ENCODE results near the gene TMPRSS7.
"Not testable (repeated sequence)": the region's sequence is repeated elsewhere in the genome, so short reads cannot be mapped to it uniquely, and the experiment has no call there.

Gene TMPRSS7

GRCh38 chr3:112012205-112012992 lies 22.1 kb upstream of the TMPRSS7 start:
- DNase-seq (ENCODE audit: low read depth in 2 of 2), result no peak

DNA sequence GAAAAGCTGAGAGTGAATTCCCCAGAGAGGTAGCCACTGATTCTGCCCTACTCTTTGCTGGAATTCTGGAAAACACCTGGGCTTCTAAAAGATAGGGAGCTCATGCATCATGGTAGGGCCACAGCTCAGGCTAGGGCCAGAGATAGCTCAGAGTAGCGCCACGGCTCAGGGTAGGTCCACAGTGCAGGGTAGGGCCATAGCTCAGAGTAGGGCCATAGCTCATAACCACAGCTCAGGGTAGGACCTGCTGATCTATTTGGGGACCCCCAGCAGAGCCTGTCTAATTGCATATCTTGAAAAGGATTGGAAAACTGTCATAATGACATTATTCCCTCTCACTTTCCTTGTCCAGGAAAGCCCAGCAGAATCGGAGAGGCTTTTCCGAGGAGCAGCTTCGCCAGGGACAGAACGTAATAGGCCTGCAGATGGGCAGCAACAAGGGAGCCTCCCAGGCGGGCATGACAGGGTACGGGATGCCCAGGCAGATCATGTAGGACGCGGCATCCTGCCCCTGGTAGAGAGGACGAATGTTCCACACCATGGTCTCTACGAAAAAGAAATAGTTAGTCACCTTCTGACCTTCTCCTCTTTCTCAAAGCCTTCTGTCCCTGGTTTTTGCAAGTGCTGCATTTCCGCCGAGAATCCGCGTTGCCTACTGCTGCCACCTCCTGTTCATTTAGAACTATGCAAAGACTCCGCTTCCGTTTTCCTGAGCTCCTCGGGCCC lies 21.3 kb upstream of the TMPRSS7 start:
- DNase-seq (ENCODE audit: low read depth in 2 of 2), result peak in 1 of 2 donors; percentile 41

DNA sequence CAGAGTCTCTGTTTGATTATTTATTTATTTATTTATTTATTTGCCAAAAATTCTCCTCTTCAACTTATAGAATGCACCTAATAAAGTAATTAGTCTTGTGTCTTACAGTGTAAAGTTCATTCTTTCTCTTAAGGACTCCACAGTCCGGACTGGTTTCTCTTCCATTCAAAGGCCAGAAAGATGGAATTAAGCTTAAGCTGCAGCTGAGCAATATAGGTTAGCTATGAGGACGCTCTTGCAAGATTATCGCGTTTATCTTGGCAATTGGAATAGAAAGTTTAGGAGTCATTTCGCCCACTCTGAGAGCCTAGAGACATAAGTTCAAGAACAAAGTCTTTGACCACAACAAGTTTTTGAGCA lies 20.8 kb upstream of the TMPRSS7 start:
- no peak for DNase-seq (ENCODE audit: low read depth in 2 of 2)

GRCh38 chr3:112017091-112017490 lies 17.4 kb upstream of the TMPRSS7 start:
- no peak for DNase-seq (ENCODE audit: low read depth in 2 of 2)

DNA sequence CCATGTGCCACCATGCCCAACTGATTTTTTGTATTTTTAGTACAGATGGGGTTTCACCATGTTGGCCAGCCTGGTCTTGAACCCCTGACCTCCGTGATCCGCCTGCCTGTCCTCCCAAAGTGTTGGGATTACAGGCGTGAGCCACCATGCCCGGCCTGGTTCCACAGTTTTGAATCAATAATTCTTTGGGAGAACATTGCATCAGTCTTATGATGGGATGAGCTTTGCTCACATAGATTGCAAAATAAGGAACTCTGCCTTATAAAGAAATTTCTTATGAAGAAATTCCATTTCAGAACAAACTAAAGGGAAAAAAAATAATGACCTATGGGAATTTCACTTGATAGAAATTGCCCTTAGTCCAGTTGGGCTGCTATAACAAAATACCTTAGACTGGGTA lies 15.8 kb upstream of the TMPRSS7 start:
- DNase-seq (ENCODE audit: low read depth in 2 of 2), result no peak

GRCh38 chr3:112019716-112020115 lies 14.8 kb upstream of the TMPRSS7 start:
- DNase-seq (ENCODE audit: low read depth in 2 of 2), result no peak

DNA sequence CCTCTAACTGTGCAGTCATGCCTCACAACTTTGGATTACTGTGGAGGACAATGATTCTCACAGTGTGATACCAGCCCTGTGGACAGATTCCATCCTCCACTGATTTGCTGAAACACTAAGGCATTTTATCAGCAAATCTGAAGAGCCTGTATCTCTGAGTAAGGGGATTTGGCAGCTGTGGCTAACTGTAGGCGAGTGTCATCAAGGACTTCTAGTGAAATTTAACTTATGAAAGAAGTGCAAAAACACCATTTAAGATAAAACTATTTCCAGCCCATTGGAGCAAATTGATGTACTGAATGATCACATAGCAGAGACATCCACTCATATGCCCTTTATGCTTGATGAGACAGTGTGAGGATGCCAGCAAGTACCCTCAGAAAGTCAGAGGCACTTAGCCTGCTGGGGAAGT lies 13.9 kb upstream of the TMPRSS7 start:
- DNase-seq (ENCODE audit: low read depth in 2 of 2), result no peak

DNA sequence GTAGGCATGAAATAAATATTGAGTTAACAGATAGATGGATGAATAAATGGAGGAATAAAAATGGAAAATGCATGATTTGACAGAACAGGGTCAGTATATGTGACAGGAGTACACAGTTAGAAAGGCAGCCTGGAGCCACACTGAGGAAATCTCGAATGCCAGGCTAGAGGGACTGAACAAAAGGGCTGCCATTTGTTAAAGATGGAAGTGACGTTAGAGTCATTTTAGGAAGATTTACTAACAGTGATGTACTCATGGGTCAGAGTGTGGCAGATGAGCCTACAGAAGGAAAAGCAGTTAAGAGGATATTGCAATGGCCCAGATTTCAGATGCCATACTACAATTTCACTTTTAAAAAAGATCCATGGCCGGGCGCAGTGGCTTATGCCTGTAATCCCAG lies 7.4 kb upstream of the TMPRSS7 start:
- no peak for DNase-seq (ENCODE audit: low read depth in 2 of 2)

DNA sequence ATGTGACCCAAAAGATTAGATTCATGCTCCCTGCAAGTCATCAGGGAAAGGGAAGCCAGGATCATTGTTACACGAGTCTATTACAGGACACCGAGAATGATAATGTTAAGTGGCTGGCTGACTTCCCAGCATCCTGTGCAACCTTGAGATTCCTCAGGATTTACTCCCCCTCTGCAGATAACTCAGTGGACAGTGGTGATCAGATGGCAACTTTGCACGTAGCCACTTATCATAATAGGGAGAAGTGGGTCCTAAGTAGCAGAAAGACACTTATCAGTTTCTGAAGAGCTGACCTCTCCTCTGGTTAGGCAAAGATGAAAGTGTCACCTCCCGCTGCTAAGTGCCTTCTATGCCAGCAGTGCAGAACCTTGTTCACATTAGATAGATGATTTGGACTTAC lies 6.7 kb upstream of the TMPRSS7 start:
- no peak for DNase-seq (ENCODE audit: low read depth in 2 of 2)

- DNase-seq (ENCODE audit: low read depth in 2 of 2), result no peak
These were observed 3.6 kb upstream of the TMPRSS7 start for GRCh38 chr3:112030901-112031300.

DNA sequence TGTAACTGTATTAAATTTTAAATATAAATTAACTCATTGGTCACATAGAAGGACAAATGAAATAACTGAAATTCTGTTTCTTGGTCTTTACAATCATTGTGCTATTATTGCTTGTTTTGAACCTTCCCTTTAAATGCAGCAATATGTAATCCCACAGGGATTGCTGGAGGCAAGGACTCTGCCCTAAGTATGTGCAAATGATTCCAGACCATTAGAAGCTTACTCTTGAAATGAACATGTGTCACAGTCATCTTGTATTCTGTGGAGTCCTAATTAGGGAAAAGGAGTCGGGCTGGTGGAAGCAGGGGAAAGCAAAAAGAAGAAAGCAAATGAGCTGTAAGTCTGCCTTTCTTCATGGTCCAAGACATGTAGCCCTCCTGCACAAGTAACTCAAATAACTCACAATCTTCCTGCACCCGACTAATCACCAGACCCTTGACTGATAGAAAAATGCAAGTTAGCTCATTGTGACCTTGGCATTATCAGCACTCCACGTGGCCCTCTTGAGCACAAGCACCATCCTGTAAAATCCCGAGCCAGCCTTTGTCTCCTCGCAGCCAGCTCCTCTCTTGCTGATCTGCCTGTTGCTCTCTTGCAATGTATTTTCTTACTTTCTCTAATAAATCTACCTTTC lies 2.3 kb upstream of the TMPRSS7 start:
- no peak for DNase-seq (ENCODE audit: low read depth in 2 of 2)

DNA sequence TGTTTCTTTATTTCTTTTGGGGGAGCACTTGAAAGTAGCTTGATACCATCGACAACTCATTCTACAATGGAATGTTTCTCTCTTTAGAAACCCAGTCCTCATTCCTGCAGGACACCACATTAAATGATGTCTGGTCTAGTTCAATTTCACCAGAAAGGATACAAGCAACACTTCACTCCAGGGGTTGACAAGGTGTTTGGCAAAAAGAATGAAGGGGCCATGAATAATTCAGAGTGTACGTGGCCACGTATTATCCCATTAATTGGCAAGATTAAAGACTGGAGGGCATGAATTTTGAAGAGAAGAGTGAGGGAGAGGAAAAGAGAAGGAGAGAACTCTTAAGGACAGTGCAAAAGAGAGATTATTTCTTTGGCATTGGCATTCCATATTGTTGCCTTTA lies 705 bp downstream of the TMPRSS7 start:
- no peak for DNase-seq (ENCODE audit: low read depth in 2 of 2)

DNA sequence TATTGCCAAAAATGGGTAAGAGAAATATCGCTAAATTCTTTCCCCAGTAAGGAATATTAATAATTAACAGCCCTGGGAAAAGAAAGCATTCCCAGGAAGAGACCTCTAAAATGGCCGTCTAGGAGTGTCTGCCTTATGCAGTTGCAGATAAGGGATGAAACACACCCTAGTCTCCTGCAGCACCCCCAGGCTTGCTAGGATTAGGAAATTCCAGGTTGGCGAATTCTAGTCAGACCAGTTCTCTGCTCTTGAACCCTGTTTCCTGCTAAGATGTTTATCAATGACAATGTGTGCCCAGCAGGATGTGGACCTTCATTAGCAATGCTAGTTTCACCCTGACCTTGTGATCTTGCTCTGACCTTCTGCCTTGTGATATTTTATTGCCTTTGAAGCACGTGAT lies 2.7 kb downstream of the TMPRSS7 start:
- not testable (repeated sequence) for DNase-seq (ENCODE audit: low read depth in 2 of 2)

- no peak for DNase-seq (ENCODE audit: low read depth in 2 of 2)
These were observed 4.3 kb downstream of the TMPRSS7 start for GRCh38 chr3:112038863-112039262.

- no peak for DNase-seq (ENCODE audit: low read depth in 2 of 2)
These were observed 6.8 kb downstream of the TMPRSS7 start for GRCh38 chr3:112041321-112041720.

GRCh38 chr3:112042842-112043280 lies 8.3 kb downstream of the TMPRSS7 start:
- DNase-seq (ENCODE audit: low read depth in 2 of 2), result no peak

- DNase-seq (ENCODE audit: low read depth in 2 of 2), result peak; percentile 8
These were observed 9.2 kb downstream of the TMPRSS7 start for GRCh38 chr3:112043621-112044201.

- DNase-seq (ENCODE audit: low read depth in 2 of 2), result no peak
These were observed 12.1 kb downstream of the TMPRSS7 start for GRCh38 chr3:112046599-112046998.

DNA sequence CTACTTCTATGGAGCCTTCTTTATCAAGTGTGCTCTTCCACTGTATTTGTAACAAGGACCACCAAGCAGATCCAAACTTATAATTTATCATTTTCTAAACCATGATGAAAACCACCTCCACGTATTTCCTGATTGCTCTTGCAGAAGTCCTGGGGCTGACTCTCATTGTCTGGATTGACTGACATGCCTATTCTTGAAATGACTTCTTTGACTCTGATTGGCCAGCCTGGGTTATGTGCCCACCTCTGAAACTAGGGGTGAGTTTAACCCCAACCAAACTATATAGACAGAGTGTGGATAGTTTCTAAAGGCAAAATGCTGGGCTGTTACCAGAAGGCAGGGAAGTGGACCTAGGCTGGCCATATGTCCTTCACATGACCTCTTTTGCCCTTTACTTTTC lies 12.7 kb downstream of the TMPRSS7 start:
- DNase-seq (ENCODE audit: low read depth in 2 of 2), result no peak

DNA sequence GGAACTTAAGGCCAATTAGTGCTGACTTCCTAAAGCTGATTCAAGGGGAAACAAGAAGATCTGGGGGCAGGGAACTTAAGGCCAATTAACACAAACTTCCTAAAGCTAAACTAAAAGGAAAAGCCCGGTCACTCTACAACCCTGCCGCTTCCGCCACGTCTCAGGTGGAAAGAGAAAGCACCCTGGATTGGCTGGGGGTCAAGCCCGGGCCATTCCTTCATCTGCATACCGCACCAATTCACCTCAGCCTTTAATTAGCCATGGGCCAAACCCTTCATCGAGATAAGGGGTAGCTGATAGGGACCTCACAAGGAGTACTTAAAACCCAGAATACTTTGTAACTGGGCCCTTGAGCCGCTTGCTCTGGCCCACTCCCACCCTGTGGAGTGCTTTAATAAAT lies 14.4 kb downstream of the TMPRSS7 start:
- no peak for DNase-seq (ENCODE audit: low read depth in 2 of 2)

- no peak for DNase-seq (ENCODE audit: low read depth in 2 of 2)
These were observed 18.7 kb downstream of the TMPRSS7 start for GRCh38 chr3:112053229-112053628.

- DNase-seq (ENCODE audit: low read depth in 2 of 2), result no peak
These were observed 22.0 kb downstream of the TMPRSS7 start for GRCh38 chr3:112056451-112056929.

Data from activated CD8-positive, alpha-beta memory T cell treated with anti-CD3 and anti-CD28 coated beads for 4 hours (primary cell).